Measurements from ENCODE around the gene B4GALNT1. TPM values are rescaled to one million over a fixed set of nuclear protein-coding genes. Genes with fewer than 3 reads are reported as not detected.
"Not testable (repeated sequence)": the region's sequence is repeated elsewhere in the genome, so short reads cannot be mapped to it uniquely, and the experiment has no call there.

B4GALNT1 gene
- polyA plus RNA-seq, 6 donors from 2014 or later: not detected

DNA sequence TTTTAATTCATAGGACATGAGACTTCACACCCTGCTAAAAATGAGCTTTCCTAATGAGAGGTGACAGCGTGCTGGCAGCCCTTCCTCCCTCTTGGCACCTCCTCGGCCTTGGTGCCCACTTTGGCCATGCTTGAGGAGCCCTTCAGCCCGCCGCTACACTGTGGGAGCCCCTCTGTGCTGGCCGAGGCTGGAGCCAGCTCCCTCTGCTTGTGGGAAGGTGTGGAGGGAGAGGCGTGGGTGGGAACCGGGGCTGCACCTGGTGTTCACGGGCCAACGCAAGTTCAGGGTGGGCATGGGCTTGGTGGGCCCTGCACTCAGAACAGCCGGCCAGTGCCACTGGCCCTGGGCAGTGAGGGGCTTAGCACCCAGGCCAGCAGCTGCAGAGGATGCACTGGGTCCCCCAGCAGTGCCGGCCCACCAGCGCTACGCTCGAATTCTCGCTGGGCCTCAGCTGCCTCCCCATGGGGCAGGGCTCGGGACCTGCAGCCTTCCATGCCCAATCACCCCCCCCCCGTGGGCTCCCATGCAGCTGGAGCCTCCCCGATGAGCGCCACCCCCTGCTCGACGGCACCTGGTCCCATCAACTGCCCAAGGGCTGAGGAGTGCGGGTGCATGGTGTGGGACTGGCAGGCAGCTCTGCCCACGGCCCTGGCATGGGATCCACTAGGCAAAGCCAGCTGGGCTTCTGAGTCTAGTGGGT is 22.7 kb upstream of the B4GALNT1 start:
- ATAC-seq (ENCODE audit: low read depth in 2 of 2) (no peak), DNase-seq (no peak)
- no peak overlapping the region for H3K27ac Mint-ChIP-seq
- H3K36me3 Mint-ChIP-seq: no peaks in the 10 kb centered on the region
- peaks cover 0 to 19% (median 10%) of the 10 kb centered on the region in 7 donors for H3K9me3 Mint-ChIP-seq
- no peaks in the 10 kb centered on the region for H3K4me1 Mint-ChIP-seq
- H3K4me3 Mint-ChIP-seq: no peak overlapping the region
- H3K27me3 Mint-ChIP-seq: peaks cover 0 to 24% (median 16%) of the 10 kb centered on the region in 3 donors

DNA sequence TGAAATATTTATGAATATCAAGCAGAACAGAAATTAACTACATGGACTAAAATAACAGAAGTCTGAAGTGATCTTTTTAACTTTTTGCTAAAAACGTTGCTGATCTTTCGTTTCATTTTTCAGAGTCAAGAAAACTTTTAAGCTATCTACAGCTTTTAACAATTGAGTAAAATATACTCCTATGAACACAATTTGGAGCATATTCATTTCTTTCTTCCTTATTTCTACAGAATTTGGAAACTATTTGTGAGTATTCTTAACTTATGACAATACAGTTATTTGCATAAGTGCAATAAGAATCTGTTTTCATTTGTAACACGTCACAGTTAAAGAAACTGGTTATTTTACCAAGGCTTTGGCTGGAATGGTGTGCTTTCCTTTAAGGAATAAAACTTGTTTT is 21.0 kb upstream of the B4GALNT1 start:
- peaks cover 0 to 15% (median 11%) of the 10 kb centered on the region in 3 donors for H3K27me3 Mint-ChIP-seq
- no peak for DNase-seq
- peaks cover 0 to 19% (median 12%) of the 10 kb centered on the region in 7 donors for H3K9me3 Mint-ChIP-seq
- no peak overlapping the region for H3K27ac Mint-ChIP-seq
- no peak overlapping the region for H3K4me3 Mint-ChIP-seq
- ATAC-seq (ENCODE audit: low read depth in 2 of 2): no peak
- no peaks in the 10 kb centered on the region for H3K36me3 Mint-ChIP-seq
- H3K4me1 Mint-ChIP-seq: no peaks in the 10 kb centered on the region

DNA sequence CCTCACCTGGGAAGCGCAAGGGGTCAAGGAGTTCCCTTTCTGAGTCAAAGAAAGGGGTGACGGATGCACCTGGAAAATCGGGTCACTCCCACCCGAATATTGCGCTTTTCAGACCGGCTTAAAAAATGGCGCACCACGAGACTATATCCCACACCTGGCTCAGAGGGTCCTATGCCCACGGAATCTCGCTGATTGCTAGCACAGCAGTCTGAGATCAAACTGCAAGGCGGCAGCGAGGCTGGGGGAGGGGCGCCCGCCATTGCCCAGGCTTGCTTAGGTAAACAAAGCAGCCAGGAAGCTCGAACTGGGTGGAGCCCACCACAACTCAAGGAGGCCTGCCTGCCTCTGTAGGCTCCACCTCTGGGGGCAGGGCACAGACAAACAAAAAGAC is 13.7 kb upstream of the B4GALNT1 start:
- DNase-seq; H3K27ac Mint-ChIP-seq; H3K4me3 Mint-ChIP-seq; H3K4me1 Mint-ChIP-seq; ATAC-seq (ENCODE audit: low read depth in 2 of 2); H3K36me3 Mint-ChIP-seq: not testable (repeated sequence)
- Mint-ChIP-seq H3K9me3 (peaks cover 0 to 15% (median 9%) of the 10 kb centered on the region in 7 donors), H3K27me3 (peaks cover 10 to 16% (median 14%) of the 10 kb centered on the region in 3 donors)

- not testable (repeated sequence) for H3K27ac Mint-ChIP-seq; ATAC-seq (ENCODE audit: low read depth in 2 of 2); H3K36me3 Mint-ChIP-seq; H3K4me1 Mint-ChIP-seq; DNase-seq; H3K4me3 Mint-ChIP-seq
- Mint-ChIP-seq H3K9me3 (peaks cover 0 to 15% (median 9%) of the 10 kb centered on the region in 7 donors), H3K27me3 (peaks cover 13 to 21% (median 20%) of the 10 kb centered on the region in 3 donors)
Measured at GRCh38 chr12:57645990-57646658, 13.1 kb upstream of the B4GALNT1 start.

- Mint-ChIP-seq H3K27ac (no peak overlapping the region), H3K36me3 (no peaks in the 10 kb centered on the region), H3K4me3 (peak overlapping the region in 1 of 8 donors; percentile 57), H3K4me1 (no peaks in the 10 kb centered on the region), H3K9me3 (peaks cover 0 to 15% (median 9%) of the 10 kb centered on the region in 7 donors), H3K27me3 (peaks cover 35 to 46% (median 43%) of the 10 kb centered on the region in 3 donors)
- DNase-seq: no peak
- no peak for ATAC-seq (ENCODE audit: low read depth in 2 of 2)
Measured at GRCh38 chr12:57641699-57642442, 8.9 kb upstream of the B4GALNT1 start.

DNA sequence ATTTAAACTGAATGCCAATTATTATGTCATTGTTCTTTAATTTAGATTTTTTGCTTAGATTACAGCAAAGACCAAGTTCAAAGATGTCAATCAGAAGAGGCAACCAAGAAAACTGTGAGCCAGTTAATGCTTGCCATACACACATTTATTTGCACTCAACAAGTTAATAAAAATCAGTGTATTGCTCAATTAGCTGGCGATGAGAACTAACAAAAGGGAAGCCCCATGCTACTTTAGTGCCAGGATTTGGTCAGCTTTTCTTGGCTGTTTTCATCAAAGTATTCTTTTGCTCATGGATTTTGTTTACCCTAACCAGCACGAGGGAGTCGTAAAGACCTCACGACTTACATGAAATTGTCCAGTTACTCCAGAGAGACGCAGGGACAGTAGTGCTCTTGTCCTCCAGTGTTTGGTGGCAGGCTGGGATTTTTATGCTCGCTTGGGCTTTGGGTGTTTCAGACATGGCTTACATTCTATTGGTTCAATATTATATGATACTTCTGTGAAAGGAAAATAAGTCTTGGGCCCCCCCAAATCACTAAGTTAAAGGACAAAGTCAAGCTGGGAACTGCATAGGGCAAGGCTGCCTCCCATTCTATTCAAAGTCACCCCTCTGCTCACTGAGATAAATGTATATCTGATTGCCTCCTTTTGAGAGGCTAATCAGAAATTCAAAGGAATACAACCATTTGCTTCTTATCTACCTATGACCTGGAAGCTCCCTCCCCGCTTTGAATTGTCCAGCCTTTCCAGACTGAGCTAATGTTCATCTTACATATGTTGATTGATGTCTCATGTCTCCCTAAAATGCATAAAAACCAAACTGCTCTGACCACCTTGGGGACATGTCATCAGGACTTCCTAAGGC is 7.4 kb upstream of the B4GALNT1 start:
- H3K27me3 Mint-ChIP-seq: peaks cover 39 to 50% (median 43%) of the 10 kb centered on the region in 3 donors
- H3K4me3 Mint-ChIP-seq: no peak overlapping the region
- DNase-seq (no peak), ATAC-seq (ENCODE audit: low read depth in 2 of 2) (no peak)
- no peaks in the 10 kb centered on the region for H3K4me1 Mint-ChIP-seq
- H3K27ac Mint-ChIP-seq: no peak overlapping the region
- H3K9me3 Mint-ChIP-seq: peaks cover 0 to 7% (median 5%) of the 10 kb centered on the region in 7 donors
- H3K36me3 Mint-ChIP-seq: no peaks in the 10 kb centered on the region

- ATAC-seq (ENCODE audit: low read depth in 2 of 2) (no peak), DNase-seq (no peak)
- no peak overlapping the region for H3K27ac Mint-ChIP-seq
- no peak overlapping the region for H3K4me3 Mint-ChIP-seq
- H3K4me1 Mint-ChIP-seq: peaks cover 5 to 6% (median 5%) of the 10 kb centered on the region in 3 donors
- peaks cover 41 to 65% (median 42%) of the 10 kb centered on the region in 3 donors for H3K27me3 Mint-ChIP-seq
- peaks cover 0 to 3% (median 0%) of the 10 kb centered on the region in 7 donors for H3K9me3 Mint-ChIP-seq
- H3K36me3 Mint-ChIP-seq: no peaks in the 10 kb centered on the region
Measured at GRCh38 chr12:57638096-57638495, 5.1 kb upstream of the B4GALNT1 start.

DNA sequence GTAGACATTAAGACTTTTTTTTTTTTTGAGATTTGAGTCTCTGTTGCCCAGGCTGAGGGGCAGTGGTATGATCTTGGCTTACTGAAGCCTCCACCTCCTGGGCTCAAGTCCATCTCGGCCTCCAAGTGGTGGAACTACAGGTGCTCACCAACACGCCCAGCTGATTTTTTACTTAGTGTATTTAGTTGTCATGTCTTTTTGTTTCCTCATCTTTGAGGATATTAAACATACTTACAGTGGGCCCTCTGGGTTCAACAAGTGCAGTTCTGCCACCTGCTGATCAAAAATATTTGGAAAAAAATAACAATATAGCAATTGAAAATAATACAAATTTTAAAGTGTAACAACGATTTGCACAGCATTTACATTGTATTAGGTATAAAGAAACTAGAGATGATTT is 4.4 kb upstream of the B4GALNT1 start:
- Mint-ChIP-seq H3K36me3 (no peaks in the 10 kb centered on the region), H3K4me1 (peaks cover 6 to 10% (median 6%) of the 10 kb centered on the region in 3 donors), H3K27me3 (peaks cover 43 to 61% (median 43%) of the 10 kb centered on the region in 3 donors), H3K9me3 (peaks cover 0 to 3% (median 0%) of the 10 kb centered on the region in 7 donors), H3K4me3 (no peak overlapping the region), H3K27ac (no peak overlapping the region)
- DNase-seq (no peak), ATAC-seq (ENCODE audit: low read depth in 2 of 2) (no peak)

- H3K36me3 Mint-ChIP-seq; ATAC-seq (ENCODE audit: low read depth in 2 of 2); H3K9me3 Mint-ChIP-seq; DNase-seq; H3K4me3 Mint-ChIP-seq; H3K27ac Mint-ChIP-seq: not testable (repeated sequence)
- Mint-ChIP-seq H3K4me1 (peaks cover 8 to 16% (median 10%) of the 10 kb centered on the region in 3 donors), H3K27me3 (peaks cover 42 to 61% (median 43%) of the 10 kb centered on the region in 3 donors)
Measured at GRCh38 chr12:57636731-57637130, 3.7 kb upstream of the B4GALNT1 start.

DNA sequence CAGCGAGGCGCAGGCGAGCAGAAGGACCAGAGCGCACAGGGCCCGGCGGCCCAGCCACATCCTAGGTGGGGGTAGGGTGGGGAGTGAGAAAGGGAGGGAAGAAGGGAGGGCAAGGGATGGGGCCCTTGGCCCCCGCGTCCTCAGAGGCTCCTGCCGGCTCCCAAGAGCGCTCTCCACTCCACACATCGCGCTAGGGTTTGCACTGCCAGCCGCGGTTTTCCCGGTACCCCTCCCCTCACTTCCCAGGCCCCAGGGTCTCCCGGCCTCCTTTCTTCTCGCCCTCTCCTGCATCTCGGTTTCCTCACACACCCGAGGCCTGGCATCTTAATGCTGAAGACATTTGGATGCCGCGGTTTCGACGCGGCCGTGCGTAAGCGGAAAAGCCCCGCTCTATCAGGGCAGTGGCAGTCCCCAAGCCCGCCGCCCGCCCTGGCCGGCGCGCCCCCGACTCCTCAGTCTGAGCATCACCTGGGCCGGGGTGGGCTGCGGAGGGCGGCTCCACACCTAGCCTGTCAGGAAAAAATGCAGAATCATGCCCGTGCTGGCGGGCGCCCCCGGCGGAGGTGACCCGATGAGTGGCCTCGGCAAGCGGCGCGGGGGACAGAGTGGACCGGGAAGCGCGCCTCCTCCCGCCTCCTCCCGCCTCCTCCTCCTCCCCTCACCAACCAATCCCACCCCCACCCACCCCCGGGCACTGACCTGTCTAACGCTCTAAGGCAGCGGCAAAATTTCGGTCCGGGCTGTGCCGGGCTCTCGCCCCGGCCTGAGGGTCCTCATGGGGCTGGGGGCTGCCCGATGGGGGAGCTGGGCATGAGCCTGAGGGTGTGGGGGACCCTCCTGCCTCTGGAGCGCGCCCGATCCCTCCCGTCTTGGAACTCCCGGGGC is 686 bp downstream of the B4GALNT1 start:
- Mint-ChIP-seq H3K4me3 (peak overlapping the region; percentile 18 to 80 (median 71)), H3K36me3 (no peaks in the 10 kb centered on the region), H3K9me3 (no peaks in the 10 kb centered on the region), H3K4me1 (peaks cover 14 to 28% (median 16%) of the 10 kb centered on the region in 3 donors), H3K27me3 (peaks cover 34 to 73% (median 56%) of the 10 kb centered on the region in 3 donors), H3K27ac (peak overlapping the region in 3 of 6 donors; percentile 42 to 95 (median 75))
- DNase-seq: no peak
- peak; percentile 53 to 65 for ATAC-seq (ENCODE audit: low read depth in 2 of 2)

- ATAC-seq (ENCODE audit: low read depth in 2 of 2) (no peak), DNase-seq (no peak)
- Mint-ChIP-seq H3K27me3 (peaks cover 40 to 80% (median 63%) of the 10 kb centered on the region in 3 donors), H3K27ac (peak overlapping the region in 1 of 6 donors; percentile 75), H3K4me1 (peaks cover 19 to 35% (median 20%) of the 10 kb centered on the region in 3 donors), H3K36me3 (no peaks in the 10 kb centered on the region), H3K9me3 (no peaks in the 10 kb centered on the region), H3K4me3 (peak overlapping the region in 7 of 8 donors; percentile 12 to 81 (median 57))
Measured at GRCh38 chr12:57631566-57632072, 1.4 kb downstream of the B4GALNT1 start.
